Prostate gland (tissue), 2 donors: Measurements from ENCODE around the gene CCDC144A. TPM values are rescaled to one million over a fixed set of nuclear protein-coding genes. Genes with fewer than 3 reads are reported as not detected.
"Not testable (repeated sequence)": the region's sequence is repeated elsewhere in the genome, so short reads cannot be mapped to it uniquely, and the experiment has no call there.

Experiments used
- DNase-seq: peaks from one replicate; pipeline ENCODE4 v3.0.0-alpha.2; 2019; ENCODE audit warnings: low spot score
- H3K27ac ChIP-seq, 2 donors: fragments of 200-600 bp; sonication (generic); 2 replicates each; pipeline ENCODE4 v1.5.1; 2017 to 2019
- H3K27me3 ChIP-seq: fragments of 200-600 bp; sonication (generic); replicated peaks from 2 replicates; pipeline ENCODE4 v1.5.1; 2019; ENCODE audit not compliant: insufficient read depth
- H3K36me3 ChIP-seq, 2 donors: fragments of 200-600 bp; sonication (generic); 1 replicate in 1 of 2; 2 replicates in 1 of 2; pipeline versions ENCODE4 v1.5.1 to v1.8.1; 2017 to 2019
- H3K4me1 ChIP-seq: fragments of 200-600 bp; sonication (generic); replicated peaks from 2 replicates; pipeline ENCODE4 v1.5.1; 2019
- H3K4me3 ChIP-seq, 2 donors: fragments of 200-600 bp; sonication (generic); 2 replicates each; pipeline ENCODE4 v1.5.1; 2017 to 2019
- H3K9me3 ChIP-seq: fragments of 200-600 bp; sonication (generic); 2 replicates; pipeline ENCODE4 v1.5.1; 2017
- CTCF ChIP-seq, 4 experiments: fragments of 200-600 bp in 2 of 4; fragments of 450-650 bp in 2 of 4; sonication (generic) in 2 of 4; IDR thresholded peaks; 1 replicate in 3 of 4; 2 replicates in 1 of 4; pipeline ENCODE4 v1.5.1; 2016 to 2019; ENCODE audit warnings: antibody characterized with exemption in 4 of 4, mild to moderate bottlenecking in 2 of 4, moderate library complexity in 2 of 4
- POLR2A ChIP-seq: fragments of 450-650 bp; IDR thresholded peaks from one replicate; pipeline ENCODE4 v1.6.1; 2016; ENCODE audit warnings: antibody characterized with exemption, mild to moderate bottlenecking
- POLR2AphosphoS5 ChIP-seq: sonication (generic); formaldehyde crosslinking; IDR thresholded peaks from one replicate; pipeline ENCODE4 v1.6.1; 2017; ENCODE audit warnings: antibody characterized with exemption
- WGBS: methylation state at CpG from one replicate; pipeline ENCODE4 v1.1.5; 2018; 5-methylcytosine and 5-hydroxymethylcytosine counted together
- intact Hi-C: fragments of 100-400 bp; cut with DNase I; formaldehyde crosslinking; loops from one replicate; pipeline ENCODE4 v1.14.2; 2022
- total RNA-seq, 2 donors: library from RNA; depleted of rRNA; stranded (reverse); fragments of >200 nt; gene quantifications; one replicate each; pipeline ENCODE4 v1.1.0, GENCODE V29; 2016

The CCDC144A gene
- total RNA-seq, 2 donors from 2014 or later, result 0.68 to 24.7 TPM

- H3K27me3 ChIP-seq, result no peaks in the 10 kb centered on the region
- no peaks in the 10 kb centered on the region for H3K9me3 ChIP-seq
- no peak overlapping the region for H3K27ac ChIP-seq
- TF ChIP-seq CTCF (IDR thresholded peaks at IDR 0.05) (no peak), POLR2AphosphoS5 (no peak), POLR2A (no peak)
- DNase-seq, result no peak
- intact Hi-C loops, result no loop called here
- no peaks in the 10 kb centered on the region for H3K4me1 ChIP-seq
- H3K4me3 ChIP-seq, result no peak overlapping the region
- H3K36me3 ChIP-seq, result no peaks in the 10 kb centered on the region
- whole genome bisulfite sequencing, result 89% methylated on average over 6 of the region's 6 CpGs
Observed at GRCh38 chr17:16676676-16677268, 13.3 kb upstream of the CCDC144A start.

DNA sequence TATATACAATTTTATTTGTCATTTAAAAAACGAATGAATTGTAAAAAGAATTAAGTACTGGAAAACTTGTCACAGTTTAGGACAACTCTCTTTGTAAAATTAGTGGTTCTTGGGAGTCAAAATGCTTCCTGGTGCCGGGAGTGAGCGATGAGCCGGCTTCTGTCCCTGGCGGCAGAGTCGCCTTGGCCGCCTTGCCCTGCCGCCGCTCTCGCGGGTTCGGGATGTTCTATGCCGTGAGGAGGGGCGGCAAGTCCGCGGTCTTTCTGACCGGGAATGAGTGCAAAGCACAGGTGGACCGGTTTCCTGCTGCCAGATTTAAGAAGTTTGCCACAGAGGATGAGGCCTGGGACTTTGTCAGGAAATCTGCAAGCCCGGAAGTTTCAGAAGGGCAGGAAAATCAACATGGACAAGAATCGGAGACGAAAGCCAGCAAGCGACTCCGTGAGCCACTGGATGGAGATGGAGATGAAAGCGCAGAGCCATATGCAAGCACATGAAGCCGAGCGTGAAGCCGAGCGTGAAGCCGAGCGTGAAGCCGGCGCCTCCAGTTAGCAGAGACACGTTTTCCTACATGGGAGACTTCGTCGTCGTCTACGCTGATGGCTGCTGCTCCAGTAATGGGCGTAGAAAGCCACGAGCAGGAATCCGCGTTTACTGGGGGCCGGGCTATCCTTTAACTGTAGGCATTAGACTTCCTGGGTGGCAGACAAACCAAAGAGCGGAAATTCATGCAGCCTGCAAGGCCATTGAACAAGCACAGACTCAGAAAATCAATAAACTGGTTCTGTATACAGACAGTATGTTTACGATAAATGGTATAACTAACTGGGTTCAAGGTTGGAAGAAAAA lies 6.5 kb upstream of the CCDC144A start:
- H3K4me1 ChIP-seq, H3K36me3 ChIP-seq, H3K9me3 ChIP-seq, intact Hi-C loops, H3K27ac ChIP-seq, H3K4me3 ChIP-seq, H3K27me3 ChIP-seq, DNase-seq: not testable (repeated sequence)
- WGBS, result 29% methylated on average over 44 of the region's 44 CpGs

DNA sequence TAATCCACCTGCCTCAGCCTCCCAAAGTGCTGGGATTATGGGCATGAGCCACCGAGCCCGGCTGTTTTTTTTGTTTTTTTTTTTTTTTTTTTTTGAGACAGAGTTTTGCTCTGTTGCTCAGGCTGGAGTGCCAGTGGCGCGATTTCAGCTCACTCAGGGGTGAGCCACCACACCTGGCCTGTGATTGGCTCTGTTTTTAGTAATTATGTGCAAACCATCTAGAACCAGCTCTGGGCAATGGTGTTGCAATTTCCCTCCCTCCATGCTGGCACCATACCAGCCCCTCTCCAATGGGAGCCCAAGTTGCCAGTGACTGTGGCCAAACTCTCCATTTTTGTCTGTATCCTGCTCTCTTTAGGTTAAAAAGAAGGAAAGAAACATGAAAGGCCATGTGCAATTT lies 4.0 kb upstream of the CCDC144A start:
- intact Hi-C loops, DNase-seq, H3K4me1 ChIP-seq, H3K4me3 ChIP-seq, H3K27me3 ChIP-seq, H3K9me3 ChIP-seq, H3K36me3 ChIP-seq, H3K27ac ChIP-seq: not testable (repeated sequence)
- WGBS, result 98% methylated on average over 4 of the region's 4 CpGs

GRCh38 chr17:16687151-16687550 lies 2.9 kb upstream of the CCDC144A start:
- WGBS, result 75% methylated on average over 5 of the region's 5 CpGs
- intact Hi-C loops, H3K4me3 ChIP-seq, DNase-seq, H3K27ac ChIP-seq, H3K4me1 ChIP-seq, H3K27me3 ChIP-seq, H3K9me3 ChIP-seq, H3K36me3 ChIP-seq: not testable (repeated sequence)

GRCh38 chr17:16690447-16690846 lies 406 bp downstream of the CCDC144A start:
- H3K27me3 ChIP-seq, H3K4me1 ChIP-seq, DNase-seq, H3K9me3 ChIP-seq, H3K27ac ChIP-seq, H3K4me3 ChIP-seq, H3K36me3 ChIP-seq, intact Hi-C loops: not testable (repeated sequence)
- WGBS, result 86% methylated on average over 30 of the region's 30 CpGs

DNA sequence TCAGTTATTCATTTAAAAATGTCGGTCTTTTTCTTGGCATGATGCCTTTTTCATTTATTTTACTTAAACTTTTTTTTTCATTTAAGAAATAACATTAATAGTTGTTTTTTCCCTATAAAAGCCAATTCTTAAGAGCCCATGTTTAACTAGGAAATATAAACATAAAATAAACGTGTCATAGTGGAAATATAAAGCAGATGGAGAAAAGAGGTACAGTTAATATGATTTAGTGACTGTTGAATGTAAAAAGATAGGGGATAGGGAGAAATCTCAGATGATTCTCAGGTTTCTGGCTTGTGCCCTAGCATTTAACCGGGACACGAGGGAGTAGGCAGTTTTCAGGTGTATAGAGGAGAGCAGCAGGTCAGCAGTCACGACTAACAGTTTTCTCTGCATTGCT lies 7.6 kb downstream of the CCDC144A start:
- intact Hi-C loops, H3K27me3 ChIP-seq, DNase-seq, H3K4me1 ChIP-seq, H3K36me3 ChIP-seq, H3K27ac ChIP-seq, H3K4me3 ChIP-seq, H3K9me3 ChIP-seq: not testable (repeated sequence)
- 35% methylated on average over 5 of the region's 5 CpGs for WGBS

DNA sequence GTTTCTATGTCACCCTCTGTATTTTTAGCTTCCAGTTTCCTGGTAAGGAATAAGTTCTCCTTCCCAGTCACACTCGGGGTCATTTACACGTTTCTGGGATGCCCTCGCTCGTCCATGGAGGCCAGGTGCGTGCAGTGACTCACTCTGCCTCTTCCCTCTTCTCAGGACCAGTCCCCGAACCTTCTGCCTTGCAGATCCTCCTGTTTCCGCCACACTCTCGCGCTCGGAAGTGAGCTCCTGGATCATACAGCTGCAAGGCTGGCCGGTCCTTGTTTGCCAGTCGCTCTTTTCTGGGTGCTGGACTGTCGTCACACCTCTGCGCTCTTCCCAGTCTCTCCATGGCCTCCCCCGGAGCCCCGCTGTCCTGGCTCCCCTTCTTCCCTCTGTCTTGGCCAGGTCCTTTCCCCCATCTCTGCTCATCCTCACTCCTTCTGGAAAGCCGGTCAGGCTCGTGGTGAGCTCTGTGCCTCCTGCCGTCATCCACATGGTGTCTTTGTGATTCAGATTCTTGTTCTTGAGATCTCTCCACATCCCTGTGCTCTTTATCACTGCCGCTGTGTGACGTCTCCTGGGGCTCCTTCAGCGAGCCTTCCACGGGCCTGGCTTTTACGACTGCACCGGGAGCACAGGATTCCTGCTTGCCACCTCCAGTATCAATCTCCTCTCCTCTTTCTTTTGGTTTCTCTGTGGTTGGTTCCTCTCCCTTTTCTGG lies 55.6 kb downstream of the CCDC144A start:
- H3K27me3 ChIP-seq, H3K9me3 ChIP-seq, H3K4me3 ChIP-seq, DNase-seq, H3K4me1 ChIP-seq, H3K36me3 ChIP-seq, intact Hi-C loops, H3K27ac ChIP-seq: not testable (repeated sequence)
- WGBS, result 40% methylated on average over 25 of the region's 25 CpGs

DNA sequence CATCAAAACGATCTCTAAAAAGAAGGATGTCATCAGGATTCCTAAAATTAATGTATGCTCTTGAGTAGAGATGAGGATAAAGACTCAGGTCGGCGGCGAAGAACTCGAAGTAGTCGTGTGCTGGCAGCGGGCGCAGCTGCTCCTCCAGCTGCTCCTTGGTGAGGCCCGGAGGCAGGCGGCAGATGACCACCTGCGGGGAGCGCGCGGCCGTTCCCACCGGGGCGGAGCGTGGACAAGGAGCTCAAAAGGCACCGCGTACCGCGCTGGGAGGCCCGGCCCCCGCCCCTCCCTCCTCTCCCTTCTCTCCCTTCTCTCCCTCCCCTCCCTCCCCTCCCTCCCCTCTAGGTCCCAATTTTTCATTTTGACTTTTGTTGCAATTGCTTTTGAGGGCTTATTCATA lies 56.5 kb downstream of the CCDC144A start:
- H3K4me1 ChIP-seq, intact Hi-C loops, H3K27me3 ChIP-seq, H3K27ac ChIP-seq, H3K9me3 ChIP-seq, DNase-seq, H3K36me3 ChIP-seq, H3K4me3 ChIP-seq: not testable (repeated sequence)
- 9% methylated on average over 23 of the region's 24 CpGs for WGBS

DNA sequence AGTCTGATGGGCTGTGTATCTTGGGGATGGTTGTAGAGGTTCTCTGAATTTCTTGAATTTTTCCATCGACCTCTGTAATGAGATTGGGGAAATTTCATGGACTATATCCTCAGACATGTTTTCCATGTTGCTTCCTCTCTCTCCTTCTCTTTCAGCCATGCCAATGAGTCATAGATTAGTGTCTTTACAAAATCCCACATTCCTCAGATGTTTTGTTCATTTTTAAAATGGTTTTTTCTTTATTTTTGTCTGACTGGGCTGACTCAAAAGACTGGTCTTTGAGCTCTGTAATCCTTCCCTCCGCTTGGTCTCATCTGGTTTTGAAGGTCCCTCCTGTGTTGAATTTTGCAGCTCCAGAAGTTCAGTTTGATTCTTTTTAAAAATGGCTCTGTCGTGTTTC lies 60.5 kb downstream of the CCDC144A start:
- H3K4me1 ChIP-seq, DNase-seq, H3K9me3 ChIP-seq, intact Hi-C loops, H3K36me3 ChIP-seq, H3K27ac ChIP-seq, H3K27me3 ChIP-seq, H3K4me3 ChIP-seq: not testable (repeated sequence)
- WGBS, result 67% methylated on average over 3 of the region's 3 CpGs
